A673 (cell line): ENCODE measurements around the gene FAM118A. TPM values are rescaled to one million over a fixed set of nuclear protein-coding genes. Genes with fewer than 3 reads are reported as not detected.

ENCODE experiments used
- BruUV-seq: library from RNA; stranded (reverse); fragments of 400-500 nt; replicated peaks from 2 replicates; lab custom pipeline; 2021; lab: Mats Ljungman, UMichigan
- CTCF ChIA-PET: fragments of 300-600 bp; sonication (Branson Sonifier 250); formaldehyde crosslinking; loops from one replicate; lab custom pipeline; 2022; ENCODE audit warnings: antibody characterized with exemption; lab: Charles Lee
- POLR2A ChIA-PET: fragments of 300-600 bp; sonication (Branson Sonifier 250); formaldehyde crosslinking; loops from one replicate; lab custom pipeline; 2022; ENCODE audit warnings: antibody characterized with exemption; ENCODE audit not compliant: low non-redundant PET; lab: Charles Lee
- DNase-seq: peaks from one replicate; pipeline ENCODE4 v3.0.0-alpha.2; 2015; ENCODE audit warnings: low spot score
- H3K27ac ChIP-seq: fragments of 200-600 bp; sonication (generic); 2 replicates; pipeline ENCODE4 v1.5.1; 2016; ENCODE audit warnings: mixed run types, low read depth, mild to moderate bottlenecking, mixed read lengths, antibody characterized with exemption, low read length; ENCODE audit not compliant: poor library complexity, severe bottlenecking
- H3K27me3 ChIP-seq: fragments of 200-600 bp; sonication (generic); replicated peaks from 2 replicates; pipeline ENCODE4 v1.6.1; 2017; ENCODE audit warnings: mixed run types, low read depth, mild to moderate bottlenecking, mixed read lengths, antibody characterized with exemption, low read length; ENCODE audit not compliant: insufficient read depth, poor library complexity
- H3K36me3 ChIP-seq: fragments of 200-600 bp; sonication (generic); 2 replicates; pipeline ENCODE4 v1.6.1; 2016; ENCODE audit warnings: mixed run types, mild to moderate bottlenecking, mixed read lengths, antibody characterized with exemption, low read length; ENCODE audit not compliant: insufficient read depth, poor library complexity, severe bottlenecking
- H3K4me1 ChIP-seq: fragments of 200-600 bp; sonication (generic); 2 replicates; pipeline ENCODE4 v1.6.1; 2017; ENCODE audit warnings: mixed run types, mild to moderate bottlenecking, mixed read lengths, antibody characterized with exemption, low read length; ENCODE audit not compliant: insufficient read depth, poor library complexity, severe bottlenecking
- H3K4me3 ChIP-seq: fragments of 200-600 bp; sonication (generic); 2 replicates; pipeline ENCODE4 v1.5.1; 2016; ENCODE audit warnings: low read depth, mixed run types, mild to moderate bottlenecking, mixed read lengths, low read length; ENCODE audit not compliant: poor library complexity, severe bottlenecking
- H3K9me3 ChIP-seq: fragments of 200-600 bp; sonication (generic); 2 replicates; pipeline ENCODE4 v1.6.1; 2016; ENCODE audit warnings: mixed run types, low read depth, mild to moderate bottlenecking, mixed read lengths, antibody characterized with exemption, low read length; ENCODE audit not compliant: poor library complexity, severe bottlenecking
- EZH2 ChIP-seq: fragments of 200-600 bp; sonication (generic); IDR thresholded peaks from 2 replicates; pipeline ENCODE4 v1.6.1; 2017; ENCODE audit warnings: borderline replicate concordance, low read depth, mild to moderate bottlenecking, mixed read lengths, antibody characterized with exemption, low read length; ENCODE audit not compliant: poor library complexity, severe bottlenecking
- intact Hi-C: fragments of 100-400 bp; cut with micrococcal nuclease; formaldehyde crosslinking; loops from one replicate; pipeline ENCODE4 v1.10.0; 2022; ENCODE audit not compliant: unreplicated experiment
- total RNA-seq: library from RNA; stranded (reverse); gene quantifications from 2 replicates; pipeline ENCODE4 v1.2.3, GENCODE V29; 2021
- TF ChIP-seq, protein P1 (sequence below): fragments of 300-800, 200-600 bp; sonication (generic); conservative IDR thresholded peaks from 2 replicates; pipeline ENCODE4 v1.5.1; 2017; ENCODE audit warnings: low read depth, mild to moderate bottlenecking, antibody characterized with exemption, low read length, moderate library complexity, mixed read lengths

Gene FAM118A
- total RNA-seq, 1 experiment from 2014 or later = 54.0 TPM

- peaks cover under 1% of the 10 kb centered on the region for H3K36me3 ChIP-seq
- POLR2A ChIA-PET = no interaction called here
- H3K27ac ChIP-seq = peak overlapping the region; percentile 70
- TF ChIP-seq, protein P1, sequence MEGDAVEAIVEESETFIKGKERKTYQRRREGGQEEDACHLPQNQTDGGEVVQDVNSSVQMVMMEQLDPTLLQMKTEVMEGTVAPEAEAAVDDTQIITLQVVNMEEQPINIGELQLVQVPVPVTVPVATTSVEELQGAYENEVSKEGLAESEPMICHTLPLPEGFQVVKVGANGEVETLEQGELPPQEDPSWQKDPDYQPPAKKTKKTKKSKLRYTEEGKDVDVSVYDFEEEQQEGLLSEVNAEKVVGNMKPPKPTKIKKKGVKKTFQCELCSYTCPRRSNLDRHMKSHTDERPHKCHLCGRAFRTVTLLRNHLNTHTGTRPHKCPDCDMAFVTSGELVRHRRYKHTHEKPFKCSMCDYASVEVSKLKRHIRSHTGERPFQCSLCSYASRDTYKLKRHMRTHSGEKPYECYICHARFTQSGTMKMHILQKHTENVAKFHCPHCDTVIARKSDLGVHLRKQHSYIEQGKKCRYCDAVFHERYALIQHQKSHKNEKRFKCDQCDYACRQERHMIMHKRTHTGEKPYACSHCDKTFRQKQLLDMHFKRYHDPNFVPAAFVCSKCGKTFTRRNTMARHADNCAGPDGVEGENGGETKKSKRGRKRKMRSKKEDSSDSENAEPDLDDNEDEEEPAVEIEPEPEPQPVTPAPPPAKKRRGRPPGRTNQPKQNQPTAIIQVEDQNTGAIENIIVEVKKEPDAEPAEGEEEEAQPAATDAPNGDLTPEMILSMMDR = peak; percentile 45
- no peak for TF ChIP-seq EZH2
- no peak overlapping the region for H3K4me3 ChIP-seq
- no TSS peak for BruUV-seq
- DNase-seq = peak; percentile 50
- peaks cover 22% of the 10 kb centered on the region for H3K4me1 ChIP-seq
- intact Hi-C loops = no loop called here
- no peaks in the 10 kb centered on the region for H3K9me3 ChIP-seq
- CTCF ChIA-PET = no interaction called here
- H3K27me3 ChIP-seq = no peaks in the 10 kb centered on the region
Observed at GRCh38 chr22:45317551-45318167, 7.9 kb downstream of the FAM118A start.

GRCh38 chr22:45318168-45318557 lies 8.4 kb downstream of the FAM118A start:
- Histone ChIP-seq H3K4me1 (peaks cover 22% of the 10 kb centered on the region), H3K9me3 (no peaks in the 10 kb centered on the region), H3K4me3 (no peak overlapping the region), H3K36me3 (peaks cover 6% of the 10 kb centered on the region), H3K27me3 (no peaks in the 10 kb centered on the region), H3K27ac (peak overlapping the region; percentile 70)
- no TSS peak for BruUV-seq
- intact Hi-C loops = no loop called here
- TF ChIP-seq, protein P1 = no peak
- TF ChIP-seq EZH2 = no peak
- ChIA-PET POLR2A (no interaction called here), CTCF (no interaction called here)
- peak; percentile 87 for DNase-seq

- H3K36me3 ChIP-seq = peaks cover 12% of the 10 kb centered on the region
- no TSS peak for BruUV-seq
- H3K27ac ChIP-seq = peak overlapping the region; percentile 70
- no peaks in the 10 kb centered on the region for H3K27me3 ChIP-seq
- ChIA-PET CTCF (no interaction called here), POLR2A (no interaction called here)
- intact Hi-C loops = no loop called here
- H3K4me3 ChIP-seq = no peak overlapping the region
- peaks cover 22% of the 10 kb centered on the region for H3K4me1 ChIP-seq
- no peak for DNase-seq
- H3K9me3 ChIP-seq = no peaks in the 10 kb centered on the region
- no peak for TF ChIP-seq EZH2
- TF ChIP-seq, protein P1 = no peak
Observed at GRCh38 chr22:45318558-45319323, 9.0 kb downstream of the FAM118A start.
